A673 (cell line): ENCODE data around the gene KCNH8.

Source experiments
- EZH2 ChIP-seq: fragments of 200-600 bp; sonication (generic); IDR thresholded peaks from 2 replicates; pipeline ENCODE4 v1.6.1; 2017; ENCODE audit warnings: borderline replicate concordance, low read depth, mild to moderate bottlenecking, mixed read lengths, antibody characterized with exemption, low read length; ENCODE audit not compliant: poor library complexity, severe bottlenecking
- TF ChIP-seq, protein P1 (sequence below): fragments of 300-800, 200-600 bp; sonication (generic); conservative IDR thresholded peaks from 2 replicates; pipeline ENCODE4 v1.5.1; 2017; ENCODE audit warnings: low read depth, mild to moderate bottlenecking, antibody characterized with exemption, low read length, moderate library complexity, mixed read lengths

- TF ChIP-seq, protein P1, sequence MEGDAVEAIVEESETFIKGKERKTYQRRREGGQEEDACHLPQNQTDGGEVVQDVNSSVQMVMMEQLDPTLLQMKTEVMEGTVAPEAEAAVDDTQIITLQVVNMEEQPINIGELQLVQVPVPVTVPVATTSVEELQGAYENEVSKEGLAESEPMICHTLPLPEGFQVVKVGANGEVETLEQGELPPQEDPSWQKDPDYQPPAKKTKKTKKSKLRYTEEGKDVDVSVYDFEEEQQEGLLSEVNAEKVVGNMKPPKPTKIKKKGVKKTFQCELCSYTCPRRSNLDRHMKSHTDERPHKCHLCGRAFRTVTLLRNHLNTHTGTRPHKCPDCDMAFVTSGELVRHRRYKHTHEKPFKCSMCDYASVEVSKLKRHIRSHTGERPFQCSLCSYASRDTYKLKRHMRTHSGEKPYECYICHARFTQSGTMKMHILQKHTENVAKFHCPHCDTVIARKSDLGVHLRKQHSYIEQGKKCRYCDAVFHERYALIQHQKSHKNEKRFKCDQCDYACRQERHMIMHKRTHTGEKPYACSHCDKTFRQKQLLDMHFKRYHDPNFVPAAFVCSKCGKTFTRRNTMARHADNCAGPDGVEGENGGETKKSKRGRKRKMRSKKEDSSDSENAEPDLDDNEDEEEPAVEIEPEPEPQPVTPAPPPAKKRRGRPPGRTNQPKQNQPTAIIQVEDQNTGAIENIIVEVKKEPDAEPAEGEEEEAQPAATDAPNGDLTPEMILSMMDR = no peak
- TF ChIP-seq EZH2 = no peak
Observed at GRCh38 chr3:19206540-19206939, 58.2 kb downstream of the KCNH8 start.
